DMS153 treated with DMSO at 0.1 percent for 48 hours (cell line): ENCODE data around the gene SUGCT.

Source experiments
- DNase-seq: peaks from one replicate; lab custom pipeline; 2025; ENCODE audit not compliant: unreplicated experiment; lab: John Stamatoyannopoulos, UW

Gene SUGCT

GRCh38 chr7:40704172-40704571 is 569.4 kb downstream of the SUGCT start:
- no peak for DNase-seq

- DNase-seq = no peak
These were observed 572.0 kb downstream of the SUGCT start for GRCh38 chr7:40706829-40707228.

- DNase-seq = no peak
These were observed 574.5 kb downstream of the SUGCT start for GRCh38 chr7:40709062-40709964.

- DNase-seq = no peak
These were observed 576.9 kb downstream of the SUGCT start for GRCh38 chr7:40711706-40712105.

- no peak for DNase-seq
These were observed 579.7 kb downstream of the SUGCT start for GRCh38 chr7:40714363-40715052.

- no peak for DNase-seq
These were observed 580.2 kb downstream of the SUGCT start for GRCh38 chr7:40715053-40715430.

GRCh38 chr7:40716052-40716451 is 581.2 kb downstream of the SUGCT start:
- no peak for DNase-seq

- DNase-seq = peak; percentile 72
These were observed 582.4 kb downstream of the SUGCT start for GRCh38 chr7:40717242-40717641.

GRCh38 chr7:40720416-40720815 is 585.6 kb downstream of the SUGCT start:
- DNase-seq = no peak

- no peak for DNase-seq
These were observed 586.6 kb downstream of the SUGCT start for GRCh38 chr7:40721342-40721949.

GRCh38 chr7:40722242-40722641 is 587.4 kb downstream of the SUGCT start:
- DNase-seq = no peak

- no peak for DNase-seq
These were observed 589.0 kb downstream of the SUGCT start for GRCh38 chr7:40723829-40724228.

- no peak for DNase-seq
These were observed 591.8 kb downstream of the SUGCT start for GRCh38 chr7:40726559-40726958.

GRCh38 chr7:40733114-40733513 is 598.3 kb downstream of the SUGCT start:
- DNase-seq = no peak

GRCh38 chr7:40733578-40733977 is 598.8 kb downstream of the SUGCT start:
- no peak for DNase-seq

GRCh38 chr7:40739257-40739656 is 604.5 kb downstream of the SUGCT start:
- DNase-seq = no peak

- no peak for DNase-seq
These were observed 607.5 kb downstream of the SUGCT start for GRCh38 chr7:40742270-40742669.

GRCh38 chr7:40746841-40747556 is 612.2 kb downstream of the SUGCT start:
- DNase-seq = no peak

GRCh38 chr7:40747856-40748255 is 613.1 kb downstream of the SUGCT start:
- DNase-seq = no peak

GRCh38 chr7:40749877-40750276 is 615.1 kb downstream of the SUGCT start:
- no peak for DNase-seq

- no peak for DNase-seq
These were observed 618.6 kb downstream of the SUGCT start for GRCh38 chr7:40753455-40753854.
